HepG2 (cell line): ENCODE measurements around the gene EIF4G1. TPM values are rescaled to one million over a fixed set of nuclear protein-coding genes. Genes with fewer than 3 reads are reported as not detected.

Experiments
- AHDC1 ChIP-seq: sonication (generic); formaldehyde crosslinking; IDR thresholded peaks from 2 replicates; pipeline ENCODE4 v1.5.1; 2020; ENCODE audit warnings: mild to moderate bottlenecking, missing genetic modification reagents, borderline replicate concordance
- CBX1 ChIP-seq: IDR thresholded peaks from one replicate; pipeline ENCODE4 v1.6.1; 2016; ENCODE audit warnings: antibody characterized with exemption, low read depth
- HBP1 ChIP-seq: IDR thresholded peaks from 2 replicates; pipeline ENCODE4 v1.6.1; 2016; ENCODE audit warnings: low read depth, control low read depth
- HOMEZ ChIP-seq: IDR thresholded peaks from 2 replicates; pipeline ENCODE4 v1.6.1; 2016; ENCODE audit warnings: low read depth
- HOXA5 ChIP-seq: sonication (generic); formaldehyde crosslinking; IDR thresholded peaks from 2 replicates; pipeline ENCODE4 v1.4.0; 2020; ENCODE audit warnings: missing genetic modification reagents
- MAFG ChIP-seq: sonication (generic); formaldehyde crosslinking; IDR thresholded peaks from 2 replicates; pipeline ENCODE4 v1.5.1; 2020; ENCODE audit warnings: mild to moderate bottlenecking, missing genetic modification reagents
- NFKBIZ ChIP-seq: IDR thresholded peaks from 2 replicates; pipeline ENCODE4 v1.6.1; 2018; ENCODE audit warnings: missing genetic modification reagents, missing compliant biosample characterization
- RELA ChIP-seq: sonication (generic); formaldehyde crosslinking; IDR thresholded peaks from 2 replicates; pipeline ENCODE4 v1.4.0; 2020; ENCODE audit warnings: missing genetic modification reagents
- RXRA ChIP-seq: sonication (generic); formaldehyde crosslinking; IDR thresholded peaks from 2 replicates; pipeline ENCODE4 v1.5.1; 2020; ENCODE audit warnings: missing genetic modification reagents
- SALL2 ChIP-seq: sonication (generic); formaldehyde crosslinking; IDR thresholded peaks from 2 replicates; pipeline ENCODE4 v1.8.1; 2023; ENCODE audit warnings: mild to moderate bottlenecking, missing genetic modification reagents, inconsistent platforms
- SMYD3 ChIP-seq: sonication (generic); formaldehyde crosslinking; IDR thresholded peaks from 2 replicates; pipeline ENCODE4 v1.8.1; 2023; ENCODE audit warnings: mild to moderate bottlenecking, missing genetic modification reagents
- SOX13 ChIP-seq, 3 experiments: fragments of 450-650 bp in 1 of 3; sonication (generic) in 1 of 3; formaldehyde crosslinking in 1 of 3; IDR thresholded peaks in 2 of 3; conservative IDR thresholded peaks in 1 of 3; 2 replicates each; pipeline versions ENCODE4 v1.5.0 to v1.6.1; 2016 to 2020; ENCODE audit warnings: antibody characterized with exemption in 1 of 3, mild to moderate bottlenecking in 1 of 3, missing compliant biosample characterization in 1 of 3, missing genetic modification reagents in 1 of 3, moderate library complexity in 1 of 3
- SP5 ChIP-seq: IDR thresholded peaks from 2 replicates; pipeline ENCODE4 v1.6.1; 2016; ENCODE audit warnings: low read depth, borderline replicate concordance
- TAF15 ChIP-seq: fragments of 200-400 bp; formaldehyde crosslinking; IDR thresholded peaks from one replicate; pipeline ENCODE4 v1.6.1; 2018; ENCODE audit warnings: mild to moderate bottlenecking, low read depth, low read length; ENCODE audit not compliant: poor library complexity, severe bottlenecking
- ZNF143 ChIP-seq: sonication (generic); formaldehyde crosslinking; IDR thresholded peaks from 2 replicates; pipeline ENCODE4 v1.4.0; 2020; ENCODE audit warnings: missing genetic modification reagents
- ZNF782 ChIP-seq: sonication (generic); formaldehyde crosslinking; IDR thresholded peaks from 2 replicates; pipeline ENCODE4 v1.4.0; 2020; ENCODE audit warnings: missing genetic modification reagents, mild to moderate bottlenecking, borderline replicate concordance
- ZNF839 ChIP-seq: sonication (generic); formaldehyde crosslinking; IDR thresholded peaks from 2 replicates; pipeline ENCODE4 v1.4.0; 2020; ENCODE audit warnings: missing genetic modification reagents, mild to moderate bottlenecking, borderline replicate concordance
- polyA plus RNA-seq, 8 experiments: library from polyadenylated mRNA; depleted of rRNA in 3 of 8; stranded (reverse) in 7 of 8; unstranded in 1 of 8; fragments of >200 nt; fragmentation: Illumina TruSeq in 4 of 8; extraction: Trizol in 4 of 8; gene quantifications; 2 replicates each; pipeline versions ENCODE4 v1.2.1 to v1.2.3, GENCODE V29; 2011 to 2016; ENCODE audit warnings: low read depth in 4 of 8, missing spikeins in 1 of 8, mixed read lengths in 1 of 8; ENCODE audit not compliant: insufficient read depth in 1 of 8
- total RNA-seq, 5 experiments: library from RNA; depleted of rRNA; stranded (reverse); fragments of >200 nt; fragmentation: Illumina TruSeq; extraction: Trizol; gene quantifications; 2 replicates each; pipeline ENCODE4 v1.2.3, GENCODE V29; 2016; ENCODE audit warnings: low read depth in 1 of 5

Gene EIF4G1
- total and polyA plus RNA-seq, 2 of the 13 experiments (the other 11 are each of a cell fraction or from before 2014, with no cell fraction given) = 208 to 213 TPM

- TF ChIP-seq AHDC1 (CRISPR knock-in tag) (no peak), HBP1 (CRISPR knock-in tag) (peak; percentile 71; the same call in 1 of the 2 replicates), TAF15 (no peak), HOXA5 (CRISPR knock-in tag) (no peak), RELA (CRISPR knock-in tag) (no peak), ZNF143 (no peak), HOMEZ (CRISPR knock-in tag) (no peak), RXRA (CRISPR knock-in tag) (no peak), SOX13 (IDR thresholded peaks at IDR 0.05) (no peak), SOX13 (CRISPR knock-in tag; conservative IDR thresholded peaks at IDR 0.05 in 1 of 2, IDR thresholded peaks at IDR 0.05 in 1 of 2) (no peak), MAFG (no peak), SP5 (peak; percentile 56; the same call in 1 of the 2 replicates), SALL2 (CRISPR knock-in tag) (no peak), CBX1 (no peak), ZNF839 (CRISPR knock-in tag) (no peak), ZNF782 (CRISPR knock-in tag) (no peak), SMYD3 (CRISPR knock-in tag) (no peak), NFKBIZ (no peak)
Measured at GRCh38 chr3:184314363-184314699, at the start of gene EIF4G1 (continued).
